Panc1 (cell line): ENCODE data around the gene CELF2. TPM values are rescaled to one million over a fixed set of nuclear protein-coding genes. Genes with fewer than 3 reads are reported as not detected.

Source experiments
- ATAC-seq: fragments of 200-7000 bp; cut with Tn5 transposase; 2 replicates; pipeline ENCODE4 v1.9.1; 2020; ENCODE audit warnings: mild to moderate bottlenecking, moderate library complexity
- BruUV-seq: library from RNA; stranded (reverse); fragments of 400-500 nt; replicated peaks from 2 replicates; lab custom pipeline; 2021; lab: Mats Ljungman, UMichigan
- CTCF ChIA-PET: fragments of 300-600 bp; sonication (Branson Sonifier 250); formaldehyde crosslinking; loops from one replicate; lab custom pipeline; 2022; ENCODE audit warnings: antibody characterized with exemption; lab: Charles Lee
- POLR2A ChIA-PET: fragments of 300-600 bp; sonication (Branson Sonifier 250); formaldehyde crosslinking; loops from one replicate; lab custom pipeline; 2022; ENCODE audit warnings: antibody characterized with exemption; lab: Charles Lee
- DNase-seq: peaks from one replicate; pipeline ENCODE4 v3.0.0-alpha.2; 2010; ENCODE audit warnings: low read depth, low spot score
- H3K27ac ChIP-seq: 2 replicates; pipeline ENCODE4 v1.5.1; 2011; ENCODE audit warnings: mild to moderate bottlenecking, low read length, inconsistent platforms
- H3K27me3 ChIP-seq: fragments of 200-500 bp; sonication (Bioruptor generic); 2 replicates; pipeline ENCODE4 v1.6.0; 2014; ENCODE audit warnings: low read length, inconsistent platforms; ENCODE audit not compliant: control insufficient read depth, insufficient read depth
- H3K36me3 ChIP-seq: fragments of 200-500 bp; sonication (Bioruptor generic); 2 replicates; pipeline ENCODE4 v1.5.1; 2014; ENCODE audit warnings: inconsistent platforms, mild to moderate bottlenecking, low read length, moderate library complexity; ENCODE audit not compliant: control insufficient read depth, insufficient read depth
- H3K4me1 ChIP-seq: 2 replicates; pipeline ENCODE4 v1.5.1; 2011; ENCODE audit warnings: inconsistent platforms, mild to moderate bottlenecking, low read length, moderate library complexity; ENCODE audit not compliant: control insufficient read depth, insufficient read depth
- H3K4me3 ChIP-seq, 2 experiments: 2 replicates each; pipeline ENCODE4 v1.5.1; 2011 to 2012; ENCODE audit warnings: low read depth in 2 of 2, low read length in 2 of 2, mild to moderate bottlenecking in 2 of 2, inconsistent platforms in 1 of 2, moderate library complexity in 1 of 2
- H3K9me3 ChIP-seq: fragments of 200-500 bp; sonication (Bioruptor generic); 2 replicates; pipeline ENCODE4 v1.5.1; 2014; ENCODE audit warnings: low read depth, mild to moderate bottlenecking, inconsistent platforms, low read length, moderate library complexity; ENCODE audit not compliant: control insufficient read depth, insufficient read depth
- CTCF ChIP-seq: fragments of 450-650 bp; IDR thresholded peaks from 2 replicates; pipeline ENCODE4 v1.5.1; 2017; ENCODE audit warnings: mild to moderate bottlenecking
- POLR2AphosphoS5 ChIP-seq: IDR thresholded peaks from 2 replicates; pipeline ENCODE4 v1.6.1; 2012; ENCODE audit warnings: mild to moderate bottlenecking, low read depth, low read length, moderate library complexity
- REST ChIP-seq, 2 experiments: IDR thresholded peaks; 2 replicates each; pipeline ENCODE4 v1.6.1; 2011 to 2012; ENCODE audit warnings: low read depth in 2 of 2, control low read depth in 1 of 2, low read length in 1 of 2, mild to moderate bottlenecking in 1 of 2, moderate library complexity in 1 of 2; ENCODE audit not compliant: insufficient read depth in 1 of 2
- SIN3A ChIP-seq: IDR thresholded peaks from 2 replicates; pipeline ENCODE4 v1.6.1; 2012; ENCODE audit warnings: low read depth, mild to moderate bottlenecking, low read length, moderate library complexity, borderline replicate concordance; ENCODE audit not compliant: insufficient read depth
- TCF7L2 ChIP-seq: IDR thresholded peaks from 2 replicates; pipeline ENCODE4 v1.6.1; 2011; ENCODE audit warnings: mild to moderate bottlenecking, low read depth, low read length, inconsistent platforms
- in situ Hi-C: cut with HindIII; loops from 2 replicates; pipeline ENCODE4 v1.10.0; 2016; ENCODE audit warnings: low sequenced_read_pairs, low pct_unique_long_range_greater_than_20kb
- intact Hi-C: fragments of 100-400 bp; cut with micrococcal nuclease; formaldehyde crosslinking; loops from one replicate; pipeline ENCODE4 v1.10.0; 2022; ENCODE audit not compliant: unreplicated experiment
- total RNA-seq: library from RNA; stranded (reverse); gene quantifications from one replicate; pipeline ENCODE4 v1.2.1, GENCODE V29; 2021; ENCODE audit not compliant: unreplicated experiment

CELF2 gene
- total RNA-seq, 1 experiment from 2014 or later = 0.44 TPM

DNA sequence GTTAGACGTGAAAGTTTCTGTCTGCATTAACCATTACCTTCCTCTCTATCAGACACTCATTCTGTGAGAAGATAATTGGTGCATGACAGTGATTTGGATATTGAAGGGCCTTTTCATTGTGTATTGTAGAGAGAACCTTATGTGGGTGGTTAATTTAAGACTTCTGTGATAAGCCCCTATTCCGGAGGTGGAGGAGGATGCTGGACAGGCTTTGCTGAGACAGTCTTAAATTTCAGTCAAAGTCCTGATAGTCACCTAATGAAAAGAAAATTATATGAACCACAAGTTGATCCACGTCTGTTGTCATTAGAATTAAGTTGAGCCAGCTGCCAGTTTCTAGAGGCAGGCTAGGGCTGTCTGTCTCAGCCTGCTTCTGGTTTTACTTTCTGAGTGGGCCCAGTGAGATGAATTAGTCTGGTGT, 62.9 kb downstream of the CELF2 start:
- ChIA-PET CTCF (no interaction called here), POLR2A (no interaction called here)
- no peak overlapping the region for H3K27ac ChIP-seq
- TF ChIP-seq REST (IDR thresholded peaks at IDR 0.05; ENCODE audit: insufficient read depth in 1 of 2, low read depth in 2 of 2, low read length in 1 of 2) (no peak), SIN3A (no peak), TCF7L2 (no peak), CTCF (no peak), POLR2AphosphoS5 (no peak)
- no peaks in the 10 kb centered on the region for H3K27me3 ChIP-seq
- ATAC-seq = no peak
- no peak overlapping the region for H3K4me3 ChIP-seq
- intact Hi-C loops (no loop called here), in situ Hi-C loops (no loop called here)
- no peaks in the 10 kb centered on the region for H3K36me3 ChIP-seq
- no peak for DNase-seq
- no peaks in the 10 kb centered on the region for H3K4me1 ChIP-seq
- no TSS peak for BruUV-seq
- H3K9me3 ChIP-seq = no peaks in the 10 kb centered on the region

DNA sequence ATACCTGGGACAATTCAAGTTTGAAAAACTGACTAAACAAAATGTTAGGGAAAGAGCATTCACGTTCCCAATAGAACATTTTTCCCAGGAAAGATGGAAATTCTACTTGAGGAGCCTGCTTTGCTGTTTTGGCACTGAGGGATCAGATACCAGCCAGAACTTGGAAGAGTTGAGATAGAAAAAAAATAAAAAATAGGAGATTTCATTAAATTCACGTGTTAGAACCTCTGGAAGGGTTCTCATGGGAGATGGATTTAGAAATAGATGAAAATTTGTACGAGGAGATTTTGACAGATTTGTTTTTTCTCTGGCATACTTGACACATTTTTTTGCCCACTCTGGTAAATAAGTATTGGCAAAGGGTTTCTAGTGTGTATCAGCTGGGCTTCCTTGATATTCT, 63.7 kb downstream of the CELF2 start:
- TF ChIP-seq CTCF = no peak
- intact Hi-C loops (no loop called here), in situ Hi-C loops (no loop called here)
- no peak overlapping the region for H3K27ac ChIP-seq
- H3K9me3 ChIP-seq = no peaks in the 10 kb centered on the region
- no TSS peak for BruUV-seq
- no peaks in the 10 kb centered on the region for H3K4me1 ChIP-seq
- H3K36me3 ChIP-seq = no peaks in the 10 kb centered on the region
- H3K4me3 ChIP-seq = no peak overlapping the region
- POLR2A ChIA-PET = no interaction called here
- no peak for ATAC-seq
- no peak for DNase-seq
- H3K27me3 ChIP-seq = no peaks in the 10 kb centered on the region
- CTCF ChIA-PET = no interaction called here

DNA sequence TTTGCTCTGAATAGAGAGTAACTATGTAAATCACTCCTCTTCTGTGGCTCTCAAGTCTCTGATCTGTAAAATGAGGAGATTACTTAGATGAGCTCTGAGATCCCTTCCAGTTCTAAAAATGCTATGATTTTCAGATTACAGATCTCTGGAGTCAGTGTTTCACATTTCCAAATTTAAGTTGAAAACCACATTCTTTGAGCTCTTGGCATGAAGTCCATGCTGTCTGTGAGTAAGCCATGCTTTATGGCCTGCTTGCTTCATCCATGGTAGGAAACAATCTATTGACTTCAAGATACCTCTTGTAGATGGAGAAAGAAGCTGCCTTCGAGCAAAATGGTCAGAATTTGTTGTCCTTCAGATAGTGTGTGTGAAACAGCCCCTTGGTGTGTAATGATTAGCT, 64.9 kb downstream of the CELF2 start:
- no peak for ATAC-seq
- TF ChIP-seq TCF7L2 = no peak
- TF ChIP-seq SIN3A = no peak
- TF ChIP-seq CTCF = no peak
- TF ChIP-seq REST (IDR thresholded peaks at IDR 0.05; ENCODE audit: insufficient read depth in 1 of 2, low read depth in 2 of 2, low read length in 1 of 2) = no peak
- TF ChIP-seq POLR2AphosphoS5 = no peak
- DNase-seq = no peak

More for the DNA sequence above, 64.9 kb downstream of the CELF2 start:
- no peaks in the 10 kb centered on the region for H3K36me3 ChIP-seq
- ChIA-PET POLR2A (no interaction called here), CTCF (interaction anchor here (0.6 kb wide), 1 partner anchor 303 kb away, joined by 4 read pairs; no protein-coding TSS in a partner anchor)
- in situ Hi-C loops (no loop called here), intact Hi-C loops (no loop called here)
- no peaks in the 10 kb centered on the region for H3K9me3 ChIP-seq
- no peaks in the 10 kb centered on the region for H3K4me1 ChIP-seq
- H3K4me3 ChIP-seq = no peak overlapping the region
- H3K27me3 ChIP-seq = no peaks in the 10 kb centered on the region
- H3K27ac ChIP-seq = no peak overlapping the region
- BruUV-seq = no TSS peak
